SK-N-DZ (cell line): ENCODE measurements around the gene RBM41.

Experiments used
- DNase-seq: peaks from one replicate; pipeline ENCODE4 v3.0.0-alpha.2; 2015; ENCODE audit warnings: low spot score

RBM41 gene

GRCh38 chrX:107029752-107030151 is 88.9 kb downstream of the RBM41 start:
- DNase-seq: no peak

- DNase-seq: peak; percentile 18
Observed at GRCh38 chrX:107025545-107025944, 93.1 kb downstream of the RBM41 start.

- no peak for DNase-seq
Observed at GRCh38 chrX:107014936-107015335, 103.7 kb downstream of the RBM41 start.
